GM12873 (cell line): ENCODE results near the gene FAM13C.

Source experiments
- TF ChIP-seq, protein P1 (sequence below): IDR thresholded peaks from 2 replicates; pipeline ENCODE4 v1.5.1; 2012; ENCODE audit warnings: low read depth, mild to moderate bottlenecking, moderate library complexity, low read length, control low read depth; ENCODE audit not compliant: insufficient read depth; ENCODE audit errors: missing control alignments

Gene FAM13C

DNA sequence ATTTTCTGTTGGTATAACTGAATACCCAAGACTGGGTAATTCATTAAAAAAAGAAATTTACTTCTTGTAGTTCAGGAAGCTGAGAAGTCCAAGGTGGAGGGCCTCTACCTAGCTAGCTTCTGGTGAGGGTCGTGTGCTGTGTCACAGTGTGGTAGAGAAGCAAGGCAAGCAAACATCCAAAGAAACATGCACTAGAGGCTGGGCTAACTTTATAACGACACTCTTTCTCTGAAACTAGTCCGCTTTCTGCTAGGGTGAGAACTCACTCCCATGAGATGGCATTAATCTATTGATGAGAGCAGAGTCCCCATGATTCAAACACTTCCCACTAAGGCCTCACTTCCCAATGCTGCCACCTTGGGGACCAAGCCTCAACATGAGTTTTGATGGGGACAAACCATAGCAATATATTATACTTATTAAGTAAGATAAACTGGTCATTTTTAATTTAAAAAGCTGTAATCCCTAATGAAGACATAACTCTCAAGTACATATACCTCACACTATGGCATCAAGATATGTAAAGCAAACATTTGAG is 135.1 kb downstream of the FAM13C start:
- TF ChIP-seq, protein P1, sequence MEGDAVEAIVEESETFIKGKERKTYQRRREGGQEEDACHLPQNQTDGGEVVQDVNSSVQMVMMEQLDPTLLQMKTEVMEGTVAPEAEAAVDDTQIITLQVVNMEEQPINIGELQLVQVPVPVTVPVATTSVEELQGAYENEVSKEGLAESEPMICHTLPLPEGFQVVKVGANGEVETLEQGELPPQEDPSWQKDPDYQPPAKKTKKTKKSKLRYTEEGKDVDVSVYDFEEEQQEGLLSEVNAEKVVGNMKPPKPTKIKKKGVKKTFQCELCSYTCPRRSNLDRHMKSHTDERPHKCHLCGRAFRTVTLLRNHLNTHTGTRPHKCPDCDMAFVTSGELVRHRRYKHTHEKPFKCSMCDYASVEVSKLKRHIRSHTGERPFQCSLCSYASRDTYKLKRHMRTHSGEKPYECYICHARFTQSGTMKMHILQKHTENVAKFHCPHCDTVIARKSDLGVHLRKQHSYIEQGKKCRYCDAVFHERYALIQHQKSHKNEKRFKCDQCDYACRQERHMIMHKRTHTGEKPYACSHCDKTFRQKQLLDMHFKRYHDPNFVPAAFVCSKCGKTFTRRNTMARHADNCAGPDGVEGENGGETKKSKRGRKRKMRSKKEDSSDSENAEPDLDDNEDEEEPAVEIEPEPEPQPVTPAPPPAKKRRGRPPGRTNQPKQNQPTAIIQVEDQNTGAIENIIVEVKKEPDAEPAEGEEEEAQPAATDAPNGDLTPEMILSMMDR = no peak

DNA sequence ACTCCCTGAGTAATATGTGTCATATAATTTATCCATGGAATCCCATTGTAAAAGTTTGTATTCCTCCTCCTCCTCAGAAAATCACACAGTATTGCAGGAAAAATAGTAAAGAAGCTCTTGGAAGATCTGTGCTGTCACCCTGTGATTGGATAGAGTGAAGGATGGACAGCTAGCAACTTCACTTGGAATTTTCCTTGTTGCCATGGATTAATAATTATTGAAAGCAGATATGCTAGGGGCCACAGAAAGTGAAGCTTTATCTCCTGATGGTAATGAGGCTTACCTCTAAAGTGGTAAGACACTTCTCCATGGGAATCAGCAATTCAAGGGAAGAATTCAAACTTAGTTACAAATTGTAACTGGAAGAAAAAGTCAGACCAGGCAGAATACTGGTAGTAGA is 137.1 kb downstream of the FAM13C start:
- TF ChIP-seq, protein P1 = no peak

DNA sequence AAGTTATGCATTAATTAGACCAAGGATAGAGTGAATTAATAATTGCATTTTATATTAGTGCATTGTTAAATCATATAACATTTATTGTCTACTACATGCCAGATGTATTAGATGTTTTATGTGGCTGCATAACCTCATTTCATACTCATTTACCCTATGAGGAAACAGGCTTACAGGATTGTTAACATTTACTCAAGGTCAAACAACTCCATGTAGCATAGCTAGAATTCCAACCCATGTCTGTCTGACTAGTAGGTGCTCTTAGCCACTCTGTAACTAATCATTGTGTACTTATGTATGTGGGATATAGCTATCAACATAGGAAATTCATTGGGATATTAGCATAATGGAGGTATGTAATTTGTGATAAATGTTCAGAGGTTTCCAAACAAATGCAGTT is 139.6 kb downstream of the FAM13C start:
- TF ChIP-seq, protein P1 = no peak

DNA sequence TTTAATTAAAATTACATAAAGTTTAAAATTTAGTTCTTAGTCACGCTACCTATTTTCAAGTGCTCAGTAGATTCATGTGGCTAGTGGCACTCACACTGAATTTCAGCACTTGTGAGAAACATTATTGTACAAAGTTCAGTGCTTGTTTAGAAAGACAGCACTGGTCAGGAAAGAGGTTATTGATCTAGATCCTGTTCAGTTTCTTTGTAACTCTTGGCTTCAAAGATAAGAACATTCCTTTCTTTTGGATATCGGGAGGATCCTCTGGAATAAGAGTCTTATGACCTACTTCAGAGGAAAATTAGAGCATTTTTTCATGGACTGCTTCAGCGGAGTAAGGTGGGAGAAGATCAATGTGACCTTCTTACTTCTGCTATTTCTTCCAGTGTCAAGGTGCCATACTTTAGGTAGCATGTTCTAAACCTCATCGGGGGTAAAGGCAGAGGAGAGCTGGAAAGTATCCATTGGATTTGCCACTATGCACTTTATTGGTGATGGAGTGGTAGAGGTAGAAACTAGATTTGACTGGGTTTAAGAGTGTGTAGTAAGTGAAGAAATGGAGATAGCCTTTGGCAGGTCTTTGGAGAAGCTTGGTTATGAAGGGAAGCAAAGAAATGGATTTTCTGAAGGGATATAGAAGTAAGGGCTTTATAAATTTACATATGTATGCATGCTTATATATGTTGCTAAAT is 146.0 kb downstream of the FAM13C start:
- TF ChIP-seq, protein P1 = no peak

GRCh38 chr10:59214160-59214559 is 148.2 kb downstream of the FAM13C start:
- TF ChIP-seq, protein P1 = no peak

DNA sequence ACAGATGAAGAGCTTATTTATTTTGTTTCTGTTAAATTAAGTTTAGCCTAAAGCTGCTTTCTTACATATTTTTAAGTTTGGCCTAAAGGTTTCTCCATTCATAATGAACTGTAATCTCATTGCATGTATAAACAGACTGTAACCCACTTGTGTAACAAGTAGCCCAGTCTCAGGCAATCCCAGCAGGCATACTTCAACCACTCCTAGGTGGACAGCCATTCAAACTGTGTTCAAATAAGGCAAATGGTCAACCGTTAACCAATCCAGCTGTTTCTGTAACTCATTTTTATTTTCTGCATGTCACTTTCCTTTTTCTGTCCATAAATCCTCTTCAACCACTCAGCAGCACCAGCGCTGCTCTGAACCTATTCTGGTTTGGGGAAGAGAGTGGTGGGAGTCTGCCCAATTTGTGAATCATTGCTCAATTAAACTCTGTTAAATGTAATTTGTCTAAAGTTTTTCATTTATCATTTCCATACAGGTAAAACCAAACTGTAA is 150.0 kb downstream of the FAM13C start:
- TF ChIP-seq, protein P1 = no peak

DNA sequence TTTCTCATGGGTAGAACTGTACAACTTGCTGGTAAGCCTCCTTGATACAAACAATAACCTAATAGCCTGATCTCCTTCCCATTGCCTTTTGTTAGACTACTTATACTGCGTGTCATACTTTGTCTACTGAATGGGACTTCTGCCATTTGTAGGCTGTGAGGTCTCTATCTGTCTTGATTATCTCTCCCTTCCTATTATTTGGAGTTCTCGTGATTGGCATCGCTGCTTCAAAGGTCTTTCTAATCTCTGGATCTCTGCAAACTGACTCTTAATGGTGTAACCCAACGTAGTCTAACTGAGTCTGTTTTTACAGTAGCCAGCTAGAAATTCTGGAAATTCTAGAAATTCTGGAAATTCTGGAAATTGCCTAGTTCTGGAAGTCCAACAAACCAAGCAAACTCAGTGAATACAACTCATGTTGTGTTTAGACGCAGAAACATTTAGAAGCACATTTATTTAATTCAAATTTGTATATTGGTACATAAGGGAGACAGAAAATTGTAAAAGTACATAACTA is 156.1 kb downstream of the FAM13C start:
- TF ChIP-seq, protein P1 = no peak
